ENCODE results near the gene C2orf81.

The C2orf81 gene

DNA sequence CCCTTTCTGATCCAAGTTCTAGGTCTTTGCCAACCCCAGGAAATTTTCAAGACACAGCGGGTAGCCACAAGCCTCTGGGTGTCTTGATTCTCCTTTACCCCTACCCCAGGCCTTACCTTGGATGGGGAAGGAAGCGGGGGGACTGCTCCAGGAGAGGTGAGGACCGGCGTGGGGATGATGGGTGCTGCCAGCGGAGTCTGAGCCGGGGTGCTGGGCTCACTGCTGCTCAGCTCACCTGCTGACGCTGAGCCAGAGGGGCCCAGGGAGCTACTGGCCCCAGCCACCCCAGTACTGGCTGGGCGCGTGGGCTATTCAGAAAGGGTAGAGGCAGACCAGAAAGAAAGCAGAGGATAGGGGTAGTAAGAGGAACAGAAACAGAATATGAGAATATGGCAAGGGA is 50.0 kb downstream of the C2orf81 start:
- no peak overlapping the region for H3K27ac ChIP-seq
- TF ChIP-seq, protein P1, sequence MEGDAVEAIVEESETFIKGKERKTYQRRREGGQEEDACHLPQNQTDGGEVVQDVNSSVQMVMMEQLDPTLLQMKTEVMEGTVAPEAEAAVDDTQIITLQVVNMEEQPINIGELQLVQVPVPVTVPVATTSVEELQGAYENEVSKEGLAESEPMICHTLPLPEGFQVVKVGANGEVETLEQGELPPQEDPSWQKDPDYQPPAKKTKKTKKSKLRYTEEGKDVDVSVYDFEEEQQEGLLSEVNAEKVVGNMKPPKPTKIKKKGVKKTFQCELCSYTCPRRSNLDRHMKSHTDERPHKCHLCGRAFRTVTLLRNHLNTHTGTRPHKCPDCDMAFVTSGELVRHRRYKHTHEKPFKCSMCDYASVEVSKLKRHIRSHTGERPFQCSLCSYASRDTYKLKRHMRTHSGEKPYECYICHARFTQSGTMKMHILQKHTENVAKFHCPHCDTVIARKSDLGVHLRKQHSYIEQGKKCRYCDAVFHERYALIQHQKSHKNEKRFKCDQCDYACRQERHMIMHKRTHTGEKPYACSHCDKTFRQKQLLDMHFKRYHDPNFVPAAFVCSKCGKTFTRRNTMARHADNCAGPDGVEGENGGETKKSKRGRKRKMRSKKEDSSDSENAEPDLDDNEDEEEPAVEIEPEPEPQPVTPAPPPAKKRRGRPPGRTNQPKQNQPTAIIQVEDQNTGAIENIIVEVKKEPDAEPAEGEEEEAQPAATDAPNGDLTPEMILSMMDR (conservative IDR thresholded peaks at IDR 0.05), result no peak
- TF ChIP-seq ZFX (IDR thresholded peaks at IDR 0.05), result no peak

DNA sequence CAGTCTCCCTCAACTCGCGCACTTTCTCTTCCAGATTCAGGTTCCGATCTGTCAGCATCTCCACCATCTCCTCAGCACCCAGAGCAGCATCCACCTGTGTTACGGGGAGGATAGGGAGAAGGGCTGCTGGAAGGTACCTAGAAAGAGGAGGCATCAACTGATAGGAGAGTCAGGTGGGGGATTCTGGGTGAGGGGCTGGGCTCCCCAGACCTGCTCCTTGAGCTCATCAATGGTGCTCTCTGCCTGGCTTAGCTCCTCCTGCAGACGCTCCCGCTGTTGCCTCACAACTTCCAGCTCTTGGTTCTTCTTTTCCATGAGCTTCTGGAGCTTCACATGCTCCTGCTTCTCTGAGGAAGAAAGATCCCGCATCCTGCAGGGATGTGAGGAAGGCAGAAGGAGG is 51.4 kb downstream of the C2orf81 start:
- TF ChIP-seq, protein P1 (conservative IDR thresholded peaks at IDR 0.05), result no peak
- TF ChIP-seq ZFX (IDR thresholded peaks at IDR 0.05), result no peak
- H3K27ac ChIP-seq, result no peak overlapping the region

DNA sequence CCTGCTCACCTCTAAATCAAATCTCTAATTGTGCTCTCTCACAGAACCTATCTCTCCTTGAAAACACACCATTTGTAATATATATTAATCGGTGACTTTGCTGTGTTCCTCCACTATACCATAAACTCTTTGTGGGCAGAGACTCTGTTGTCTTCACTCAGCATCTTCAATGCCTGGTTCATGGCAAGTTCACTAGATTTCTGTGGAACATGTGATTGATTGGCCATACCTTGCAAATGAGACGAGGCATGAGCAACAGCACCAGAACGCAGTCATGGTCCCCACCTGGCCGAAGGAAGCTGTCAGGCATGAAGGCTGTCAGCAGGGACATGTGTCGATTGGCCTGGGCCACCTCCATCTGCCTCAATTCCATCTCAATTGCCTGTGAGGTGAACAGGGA is 52.9 kb downstream of the C2orf81 start:
- TF ChIP-seq, protein P1 (conservative IDR thresholded peaks at IDR 0.05), result no peak
- no peak for TF ChIP-seq ZFX (IDR thresholded peaks at IDR 0.05)
- H3K27ac ChIP-seq, result no peak overlapping the region

DNA sequence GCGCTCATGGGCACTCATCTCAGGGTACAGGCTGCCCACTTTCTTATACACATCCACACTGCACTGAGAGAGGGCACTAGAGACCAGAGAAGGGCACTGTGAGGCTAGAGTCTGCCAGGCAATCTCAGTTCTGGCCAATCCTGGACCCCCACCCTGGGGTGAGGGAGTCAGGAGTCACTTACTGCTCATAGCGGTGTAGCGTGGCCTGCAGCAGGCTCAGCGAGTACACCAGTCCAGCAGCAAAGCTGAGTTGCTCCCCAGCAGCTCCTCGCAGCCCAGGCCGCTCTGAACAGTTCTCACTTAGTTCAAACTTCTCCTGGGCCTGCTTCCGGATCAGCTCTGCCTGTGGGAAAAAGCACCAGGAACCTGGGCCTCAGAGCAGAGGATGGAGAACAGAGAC is 53.6 kb downstream of the C2orf81 start:
- no peak overlapping the region for H3K27ac ChIP-seq
- TF ChIP-seq, protein P1 (conservative IDR thresholded peaks at IDR 0.05), result no peak
- no peak for TF ChIP-seq ZFX (IDR thresholded peaks at IDR 0.05)

DNA sequence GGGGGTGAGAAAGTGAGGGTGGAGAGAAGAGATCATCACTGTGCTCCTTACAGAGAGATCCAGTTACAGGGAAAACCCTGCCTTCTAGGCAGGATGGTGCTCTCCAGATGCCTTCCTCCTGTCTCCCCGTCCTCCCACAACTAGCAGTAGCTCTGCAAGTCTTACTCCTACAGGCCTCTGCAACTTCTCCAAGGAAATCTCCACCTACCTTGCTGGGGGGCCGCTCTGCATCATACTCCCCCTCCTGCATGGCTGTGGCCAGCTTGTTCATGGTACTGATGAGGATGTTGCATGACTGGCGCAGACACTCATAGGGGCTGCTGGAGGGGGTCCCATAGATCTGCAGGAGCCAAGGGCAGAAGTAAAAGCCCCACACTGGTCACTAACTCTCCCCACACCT is 55.4 kb downstream of the C2orf81 start:
- H3K27ac ChIP-seq, result no peak overlapping the region
- TF ChIP-seq, protein P1 (conservative IDR thresholded peaks at IDR 0.05), result no peak
- no peak for TF ChIP-seq ZFX (IDR thresholded peaks at IDR 0.05)

DNA sequence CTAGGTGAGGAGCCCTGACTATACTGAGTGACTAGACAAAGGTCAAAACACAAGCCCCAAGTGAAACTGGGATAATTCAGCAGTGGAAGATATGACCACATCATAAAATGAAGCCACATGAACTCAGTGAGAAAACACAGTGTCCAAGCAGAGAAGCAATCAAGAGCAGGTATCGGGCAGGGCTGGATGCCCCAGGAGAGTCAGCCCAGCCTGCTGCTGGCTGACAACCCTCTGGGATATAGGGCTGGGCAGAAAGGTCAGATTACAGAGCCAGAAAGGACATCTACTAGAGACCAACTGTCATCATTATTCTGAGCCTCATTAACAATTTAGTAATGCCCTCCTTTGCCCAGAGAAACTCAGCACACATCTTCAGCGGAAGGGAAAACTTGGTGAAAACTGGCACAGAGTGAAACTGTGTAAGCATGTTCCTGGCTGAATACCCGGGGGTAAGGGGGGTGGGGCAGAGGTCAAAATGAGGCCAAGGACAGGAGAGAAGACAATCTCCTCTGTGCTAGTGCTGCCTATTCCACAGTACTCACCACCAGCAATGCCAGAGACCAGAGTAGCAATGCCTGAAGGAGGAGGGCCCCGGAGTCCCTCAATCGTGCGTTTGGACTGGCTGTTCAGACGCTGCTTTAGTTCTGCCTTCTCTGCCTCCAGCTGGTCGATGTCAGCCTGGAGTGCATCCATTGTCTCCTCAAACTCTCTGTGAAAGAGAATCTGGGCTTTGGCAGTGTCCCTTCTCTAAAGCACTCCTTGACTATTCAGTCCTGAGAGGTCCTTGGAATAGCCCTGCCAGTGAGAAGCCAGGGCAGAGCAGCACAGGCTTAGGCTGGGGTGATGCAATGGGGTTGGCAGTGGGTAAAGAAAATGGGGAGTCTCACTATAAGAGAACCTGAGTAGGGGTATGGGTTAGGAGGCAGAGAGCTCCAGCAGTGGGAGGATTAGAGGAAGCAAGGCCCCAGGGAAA is 56.6 kb downstream of the C2orf81 start:
- TF ChIP-seq, protein P1 (conservative IDR thresholded peaks at IDR 0.05), result no peak
- H3K27ac ChIP-seq, result no peak overlapping the region

Data from C4-2B (cell line).